Activated CD4-positive, CD25-positive, alpha-beta regulatory T cell treated with anti-CD3 and anti-CD28 coated beads, Interleukin-2, amount 50 U/mL, for 16 hours (primary cell): ENCODE results near the gene MMAB.

Experiments
- DNase-seq: peaks from one replicate; pipeline ENCODE4 v3.0.0-alpha.2; 2020; ENCODE audit warnings: low read depth, low spot score

MMAB gene

DNA sequence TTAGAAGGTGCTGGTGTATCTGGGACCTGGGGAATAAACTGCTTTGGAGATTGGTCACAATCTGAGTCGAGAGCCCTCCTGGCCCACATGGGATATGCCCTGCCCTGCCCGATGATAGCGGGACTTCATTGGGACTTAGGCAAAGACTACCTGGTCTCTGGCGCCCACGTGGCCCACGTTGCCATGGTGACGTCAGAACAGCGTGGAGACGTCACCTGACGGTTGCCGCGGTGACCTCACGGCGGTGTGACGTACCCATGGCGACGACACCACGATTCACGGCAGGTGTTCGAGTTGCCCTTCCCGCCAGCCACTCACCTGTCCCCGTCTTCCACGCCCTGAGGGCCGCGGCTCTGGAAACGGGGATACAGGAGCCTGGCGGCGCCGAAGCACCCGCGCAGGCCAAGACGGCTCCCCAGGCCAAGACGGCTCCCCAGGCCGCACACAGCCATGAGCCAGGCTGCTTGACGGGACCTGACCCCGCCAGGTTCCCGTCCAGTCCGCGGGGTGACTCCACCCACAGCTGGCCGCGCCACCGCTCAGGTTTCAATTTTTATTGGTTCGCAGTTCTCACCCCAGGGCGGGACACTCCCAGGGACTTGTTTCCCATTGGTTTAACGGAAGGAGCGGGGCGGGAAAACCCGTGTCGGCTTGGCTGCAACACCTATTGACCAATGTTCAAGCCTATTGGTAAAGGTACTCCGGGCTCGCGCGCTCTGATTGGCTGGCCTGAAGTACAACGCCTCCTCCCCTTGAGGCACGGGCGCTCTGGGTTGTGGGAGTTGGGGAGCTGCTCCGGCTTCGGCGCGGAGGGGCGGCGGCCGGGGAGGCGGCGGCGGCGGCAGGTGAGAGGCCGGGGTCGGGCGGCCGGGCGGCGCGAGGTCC, at the start of gene MMAB, which contains the start of gene MVK:
Gene MMAB, minus strand, starts transcription at position 476 of the 885 bp plus-strand sequence. Its CDS starts 24 bp downstream, at position 452.
Gene MVK, plus strand, starts transcription at position 766 of the 885 bp plus-strand sequence. CDS start 1,029 bp downstream, outside the sequence.
- DNase-seq: peak; percentile 99

DNA sequence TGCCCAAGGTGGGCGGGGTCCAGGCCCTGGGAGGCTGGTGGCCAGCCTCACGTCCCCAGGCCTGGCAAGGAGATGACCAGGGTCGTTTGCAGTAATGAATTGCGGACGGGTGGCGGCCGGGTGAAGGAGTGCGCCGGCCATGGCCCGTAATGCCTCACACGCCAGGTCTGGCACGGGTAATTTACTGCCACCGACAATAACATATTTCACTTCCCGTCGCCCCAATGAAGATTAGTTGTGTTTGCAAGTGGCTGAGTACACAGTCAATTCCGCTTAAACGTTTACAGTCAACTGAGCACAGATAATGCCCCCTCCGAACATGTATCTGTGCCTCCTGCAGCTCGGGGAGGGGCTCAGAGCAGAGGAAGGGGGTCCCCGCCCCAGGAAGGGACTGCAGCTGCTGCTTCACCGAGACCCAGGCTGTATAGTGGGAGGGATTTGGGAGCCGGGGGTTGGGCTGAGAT, 48.6 kb upstream of the MMAB start:
- no peak for DNase-seq

DNA sequence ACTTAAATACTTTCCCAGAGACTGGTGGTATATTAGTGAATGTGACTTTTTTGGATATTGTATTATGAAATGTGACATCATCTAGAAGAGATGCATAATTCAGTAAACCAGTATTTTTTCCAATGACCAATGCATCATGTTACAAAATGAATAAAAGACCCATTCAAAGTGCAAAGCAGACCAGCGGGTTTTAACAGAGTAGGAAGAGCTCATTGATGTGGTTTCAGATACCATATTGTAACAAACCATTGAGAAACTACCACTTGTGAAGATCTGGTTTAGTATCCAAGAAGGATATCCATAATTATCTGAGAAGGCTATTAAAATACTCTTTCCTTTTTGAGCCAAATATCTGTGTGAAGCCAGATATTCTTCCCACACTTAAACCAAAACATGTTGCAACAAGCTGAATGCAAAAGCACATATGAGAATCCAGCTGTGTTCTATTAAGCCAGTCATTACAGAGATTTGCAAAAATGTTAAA, 47.9 kb upstream of the MMAB start:
- no peak for DNase-seq

DNA sequence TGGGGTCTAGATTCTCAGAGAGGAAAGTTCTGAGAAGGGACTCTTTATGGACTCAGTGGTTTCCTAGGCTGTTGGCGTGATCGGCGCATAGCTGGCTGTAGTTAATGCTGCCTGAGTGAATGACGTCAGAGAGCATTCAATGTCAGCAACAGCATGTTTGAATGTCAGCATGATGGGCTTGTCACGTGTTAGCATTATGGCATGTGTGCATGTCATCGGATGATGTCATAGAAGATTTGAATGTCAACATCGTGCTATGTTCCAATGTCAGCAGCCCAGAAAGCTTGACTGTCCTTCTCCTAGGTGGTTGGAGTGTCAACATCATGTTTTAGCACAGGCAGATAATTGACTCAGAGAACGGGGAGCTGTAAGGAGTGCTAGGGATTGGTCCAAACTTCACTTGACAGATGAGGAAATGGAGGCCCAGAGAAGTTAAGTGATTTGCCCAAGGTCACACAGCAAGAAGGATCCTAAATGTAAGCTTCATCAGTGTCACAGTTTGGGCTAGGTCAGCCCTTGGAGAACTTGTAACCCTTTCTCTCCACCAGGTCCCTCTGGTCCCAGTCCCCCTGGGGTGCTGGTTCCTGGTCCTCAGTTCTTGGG, 45.8 kb upstream of the MMAB start:
- no peak for DNase-seq

DNA sequence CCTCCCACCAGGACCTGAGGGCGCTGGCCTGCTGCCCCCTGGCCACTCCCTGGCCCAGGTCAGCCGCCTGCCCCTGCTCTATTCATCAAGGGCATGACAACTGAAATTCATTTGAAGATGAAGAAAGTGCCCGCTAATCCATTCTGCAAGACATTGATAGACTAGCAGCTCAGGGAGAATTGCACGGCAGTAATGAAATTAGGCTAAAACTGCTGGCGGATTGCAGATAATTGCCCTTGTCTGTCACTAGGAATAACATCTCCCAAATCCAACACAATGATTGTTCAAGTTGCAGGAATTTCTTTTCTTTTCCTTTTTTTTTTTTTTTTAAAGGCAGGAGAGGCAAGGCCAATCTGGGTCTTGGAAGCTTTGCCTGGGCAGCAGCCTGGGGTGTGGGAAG, 44.8 kb upstream of the MMAB start:
- no peak for DNase-seq

DNA sequence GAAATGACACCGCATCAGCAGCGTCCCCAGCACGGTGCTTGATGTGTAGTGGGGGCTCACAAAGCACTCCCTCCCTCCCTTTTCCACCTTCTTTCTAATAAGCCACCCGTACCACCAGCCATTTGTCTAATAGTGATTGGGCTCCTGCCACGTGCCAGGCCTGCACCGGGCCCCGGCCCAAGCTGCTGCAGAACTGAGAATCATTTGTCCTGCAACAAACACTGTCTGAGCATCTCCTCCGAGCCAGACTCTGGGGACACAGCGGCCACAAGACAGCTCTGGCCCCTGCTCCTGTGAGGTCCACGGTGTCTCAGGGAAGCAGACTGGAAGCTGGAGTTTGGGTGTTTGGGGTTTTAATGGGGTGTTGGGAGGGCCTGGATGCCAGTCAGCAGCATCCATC, 44.2 kb upstream of the MMAB start:
- DNase-seq: no peak

DNA sequence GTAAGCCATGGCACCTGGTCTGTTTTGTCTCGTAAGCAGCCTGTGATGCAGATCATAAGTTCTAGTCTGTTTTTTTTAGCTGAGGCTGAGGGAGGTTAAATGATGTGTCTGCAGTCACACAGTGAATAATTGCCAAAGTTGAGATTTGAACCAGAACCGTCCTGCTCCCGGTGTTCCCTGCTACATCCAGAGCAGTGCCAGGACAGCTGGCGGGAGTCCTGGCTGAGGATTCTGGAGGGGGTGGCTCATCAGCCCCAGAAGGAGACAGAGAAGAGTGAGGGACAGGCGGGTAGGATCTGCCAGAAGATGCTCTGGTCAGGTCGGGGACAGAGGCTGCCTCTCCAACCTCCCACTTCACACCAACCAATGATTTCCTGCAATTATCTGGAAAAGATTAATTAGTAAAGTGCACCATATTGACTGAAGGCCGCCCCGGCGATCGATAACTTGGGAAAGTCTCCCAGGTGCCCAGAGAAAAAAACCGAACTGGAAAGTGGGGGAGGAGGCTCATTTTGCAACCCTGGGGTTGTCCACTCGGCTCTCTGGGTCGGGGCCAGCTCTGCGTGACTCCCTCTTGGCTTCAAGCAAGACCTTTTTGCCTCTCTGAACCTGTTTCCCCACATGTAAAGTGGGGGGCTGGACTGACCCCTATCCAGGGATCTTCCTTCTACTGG, 42.4 kb upstream of the MMAB start:
- DNase-seq: no peak

DNA sequence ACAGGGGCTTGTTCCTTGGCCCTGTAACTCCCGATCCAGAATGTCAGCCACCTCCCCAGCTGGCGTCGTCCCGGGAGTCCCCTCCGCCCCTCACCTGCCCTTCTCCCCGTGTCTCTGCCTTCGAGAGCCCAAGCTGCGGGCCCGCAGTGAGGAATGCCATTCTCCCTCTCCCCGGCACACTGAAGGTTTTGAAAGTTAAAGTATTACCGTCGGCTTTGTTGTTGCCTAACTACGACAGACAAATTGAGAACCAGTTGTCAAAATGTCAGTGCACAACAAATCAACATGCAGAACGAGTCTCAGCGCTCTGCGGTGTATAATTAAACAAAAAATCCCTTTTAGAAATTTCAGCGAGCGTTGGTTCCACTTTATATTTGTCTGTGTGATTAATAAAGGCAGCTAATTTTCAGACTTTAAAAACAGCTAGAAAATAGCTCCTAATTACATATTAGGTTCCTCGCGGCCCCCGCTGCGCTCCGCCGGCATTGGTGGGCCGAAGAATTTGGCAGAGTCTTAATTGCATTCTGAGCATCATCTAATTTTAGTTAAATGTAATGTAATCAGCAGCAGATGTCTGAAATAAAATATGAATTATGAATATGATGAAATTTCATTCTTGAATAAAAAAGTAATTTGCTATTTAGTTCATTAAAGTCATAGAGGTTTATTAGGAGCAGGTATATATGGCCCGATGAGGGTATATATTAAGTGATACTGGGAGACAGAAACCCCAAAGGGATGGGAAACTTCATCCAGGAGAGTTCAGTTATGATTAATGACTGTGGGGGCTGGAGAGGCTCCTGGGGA, 40.5 kb upstream of the MMAB start:
- no peak for DNase-seq

DNA sequence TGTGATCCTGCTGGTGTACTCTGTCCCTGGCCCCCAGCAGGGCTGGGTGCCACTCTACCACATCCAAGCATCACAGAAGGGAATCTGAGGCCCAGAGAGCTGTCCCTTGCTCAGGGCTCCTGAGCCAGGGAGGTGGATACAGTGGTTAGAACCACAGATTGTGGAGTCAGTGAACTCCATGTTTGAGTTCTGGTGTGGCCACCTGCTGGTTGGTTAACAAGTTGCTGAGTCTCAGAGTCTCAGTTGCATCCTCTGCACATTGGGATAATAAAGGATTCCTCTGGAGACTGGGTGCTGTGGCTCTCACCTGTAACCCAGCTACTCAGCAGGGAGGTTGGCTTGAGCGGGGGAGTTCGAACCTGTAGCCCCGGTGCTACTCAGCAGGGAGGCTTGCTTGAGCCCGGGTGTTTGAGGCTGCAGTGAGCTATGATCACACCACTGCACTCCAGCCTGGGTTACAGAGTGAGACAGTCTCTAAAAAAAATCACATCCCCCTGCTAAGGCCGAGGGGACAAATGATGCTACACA, 39.7 kb upstream of the MMAB start:
- DNase-seq: no peak

DNA sequence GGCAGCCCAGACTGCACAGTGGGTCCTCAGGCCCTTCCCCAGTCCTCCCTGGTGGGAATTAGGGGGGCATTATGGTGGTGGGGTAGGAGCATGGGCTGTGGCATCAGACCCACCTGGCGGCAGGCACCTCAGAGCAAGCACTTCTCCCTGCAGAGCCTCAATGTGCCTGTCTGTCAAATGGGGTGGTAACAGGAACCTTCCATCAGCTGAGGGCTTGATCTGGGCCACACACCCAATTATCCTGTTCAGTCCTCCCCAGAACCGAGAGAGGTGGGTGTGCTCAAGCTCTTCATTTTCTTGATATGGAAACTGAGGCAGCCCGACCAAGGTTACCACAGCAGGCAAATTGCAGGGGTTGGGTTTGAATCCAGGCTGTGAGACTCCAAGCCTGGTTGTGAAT, 38.7 kb upstream of the MMAB start:
- no peak for DNase-seq

DNA sequence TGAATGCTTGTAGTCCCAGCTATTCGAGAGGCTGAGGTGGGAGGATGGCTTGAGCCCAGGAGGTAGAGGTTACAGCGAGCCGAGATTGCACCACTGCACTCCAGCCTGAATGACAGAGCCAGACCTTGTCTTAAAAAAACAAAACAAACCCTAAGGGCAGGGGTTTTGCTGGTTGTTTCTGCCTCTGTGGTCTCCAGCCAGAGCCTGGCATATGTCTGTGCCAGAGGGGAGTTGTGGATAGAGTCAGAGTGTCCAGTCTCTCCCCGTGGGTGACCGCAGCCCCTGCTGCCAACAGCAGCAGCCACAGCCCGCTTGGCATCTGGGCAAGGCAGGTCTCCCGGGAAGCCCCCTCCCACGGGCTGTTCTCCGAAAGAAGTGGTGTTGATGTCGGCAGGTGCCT, 37.9 kb upstream of the MMAB start:
- DNase-seq: no peak

DNA sequence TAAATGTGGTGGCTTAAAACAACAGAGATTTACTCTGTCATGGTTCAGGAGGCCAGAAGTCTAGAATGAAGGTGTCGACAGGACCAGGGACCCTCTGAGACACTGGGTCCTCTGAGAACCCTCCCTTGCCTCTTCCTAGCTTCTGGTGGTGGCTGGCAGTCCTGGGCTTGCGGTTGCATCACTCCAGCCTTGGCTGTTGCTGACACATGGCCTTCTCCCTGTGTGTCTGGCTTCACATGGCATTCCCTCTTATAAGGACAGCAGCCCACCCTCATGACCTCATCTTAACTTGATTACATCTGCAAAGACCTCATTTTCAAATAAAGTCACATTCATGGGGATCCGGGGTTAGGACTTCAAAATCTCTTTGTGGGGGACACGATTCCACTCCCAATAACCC, 37.2 kb upstream of the MMAB start:
- no peak for DNase-seq

DNA sequence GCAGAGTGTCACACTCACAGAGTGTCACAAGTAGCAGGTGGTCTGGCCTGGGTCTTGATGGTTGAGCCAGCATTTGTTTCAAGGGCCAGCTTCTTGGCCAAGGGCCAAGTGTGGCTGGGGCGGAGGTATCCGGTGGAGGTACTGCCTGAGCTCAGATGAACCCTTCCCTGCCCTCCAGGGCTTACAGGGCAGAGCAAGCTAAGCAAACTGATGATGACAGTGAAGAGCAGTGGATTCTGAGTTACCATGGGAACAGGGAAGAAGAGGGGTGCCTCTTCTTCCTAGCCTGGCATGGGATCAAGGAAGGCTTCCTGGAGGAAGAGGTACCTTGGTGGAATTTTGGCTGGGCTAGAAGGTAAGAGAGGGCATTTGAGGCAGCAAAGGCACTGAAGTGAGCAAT, 36.0 kb upstream of the MMAB start:
- DNase-seq: no peak

DNA sequence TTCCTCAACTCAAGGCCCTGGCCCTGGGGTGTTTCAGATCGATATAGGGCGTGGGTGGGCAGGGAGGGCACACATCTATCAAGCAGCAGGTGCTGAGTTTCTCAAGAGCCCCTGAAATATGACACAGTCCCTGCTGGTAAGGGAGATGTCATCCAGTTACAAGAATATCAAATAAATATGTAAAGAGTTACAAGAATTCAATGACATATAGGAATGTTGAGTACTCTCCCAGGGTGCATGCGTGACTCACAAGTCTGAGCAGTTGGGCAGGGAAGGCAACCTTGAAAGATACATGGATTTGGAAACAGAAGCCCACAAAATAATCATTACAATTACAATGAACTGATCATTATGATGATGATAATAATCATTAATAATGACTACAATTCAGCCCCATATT, 35.5 kb upstream of the MMAB start:
- DNase-seq: no peak

DNA sequence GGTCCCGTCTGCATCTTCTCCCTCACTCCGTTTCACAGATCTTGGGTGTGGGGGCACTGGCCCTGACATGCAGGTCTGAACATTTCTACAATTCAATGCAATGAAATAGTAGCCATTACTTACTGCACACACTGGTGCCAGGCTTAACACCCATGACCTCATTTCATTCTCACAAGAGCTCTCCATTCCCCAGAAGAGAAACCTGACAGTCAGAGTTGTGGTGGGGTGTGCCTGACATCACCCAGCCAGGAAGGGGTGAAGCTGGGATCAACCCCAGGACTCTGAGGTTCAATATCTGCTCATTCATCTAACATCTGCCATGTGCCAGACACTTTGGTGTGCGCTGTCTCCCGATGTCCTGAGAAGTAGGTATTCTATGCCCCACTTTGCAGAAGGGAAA, 35.0 kb upstream of the MMAB start:
- DNase-seq: no peak

DNA sequence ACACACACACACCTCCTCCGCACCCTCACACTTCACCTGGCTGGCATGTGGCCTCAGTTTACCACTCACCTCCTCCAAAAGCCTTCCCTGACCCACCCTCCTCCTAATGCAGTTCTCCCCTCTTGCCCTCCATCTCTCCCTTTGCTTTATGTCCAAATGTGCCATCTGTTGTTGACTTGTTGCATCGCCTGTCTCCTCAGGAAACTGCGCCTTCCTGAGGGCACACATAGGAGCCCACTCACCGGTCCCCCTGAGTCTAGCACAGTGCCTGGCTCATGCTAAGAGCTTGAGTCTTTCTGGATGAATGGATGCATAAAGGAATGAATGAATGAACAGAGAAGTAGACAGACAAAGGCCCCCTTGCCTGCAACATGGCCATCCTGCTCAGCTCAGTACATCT, 34.3 kb upstream of the MMAB start:
- DNase-seq: no peak

DNA sequence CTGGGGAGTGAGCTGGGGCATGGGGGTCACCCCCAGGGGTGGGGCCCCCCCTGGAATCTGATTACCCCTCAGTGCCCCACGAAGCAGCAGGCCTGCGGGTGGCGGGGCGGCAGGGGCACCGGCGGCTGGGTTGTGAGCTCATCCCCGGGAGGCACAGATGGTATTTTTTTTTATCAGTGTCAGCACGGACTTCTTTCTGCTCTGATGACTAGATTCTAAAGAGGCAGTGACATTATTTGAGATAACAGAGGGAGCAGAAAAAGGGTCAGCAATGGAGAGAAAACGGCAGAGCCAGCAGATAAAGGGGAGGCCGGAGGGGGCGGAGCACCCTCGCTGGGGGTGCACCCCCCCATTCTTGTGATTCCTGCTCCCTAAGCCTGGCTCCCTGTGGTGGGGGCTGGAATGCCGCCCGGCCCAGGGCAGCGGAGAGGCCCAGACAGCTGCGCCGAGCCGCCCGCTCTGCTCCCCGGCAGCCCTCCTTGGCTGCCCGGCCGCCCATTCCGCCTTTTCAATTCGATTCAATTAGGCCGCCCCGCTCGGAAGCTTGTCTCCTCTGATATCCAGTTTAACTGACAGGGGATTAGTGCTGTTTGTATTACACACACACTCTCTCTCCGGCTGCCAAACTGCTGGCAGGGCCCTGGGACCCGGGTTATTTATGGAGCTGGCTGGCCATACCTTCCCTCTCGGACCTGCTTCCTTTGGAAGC, 33.2 kb upstream of the MMAB start:
- no peak for DNase-seq

DNA sequence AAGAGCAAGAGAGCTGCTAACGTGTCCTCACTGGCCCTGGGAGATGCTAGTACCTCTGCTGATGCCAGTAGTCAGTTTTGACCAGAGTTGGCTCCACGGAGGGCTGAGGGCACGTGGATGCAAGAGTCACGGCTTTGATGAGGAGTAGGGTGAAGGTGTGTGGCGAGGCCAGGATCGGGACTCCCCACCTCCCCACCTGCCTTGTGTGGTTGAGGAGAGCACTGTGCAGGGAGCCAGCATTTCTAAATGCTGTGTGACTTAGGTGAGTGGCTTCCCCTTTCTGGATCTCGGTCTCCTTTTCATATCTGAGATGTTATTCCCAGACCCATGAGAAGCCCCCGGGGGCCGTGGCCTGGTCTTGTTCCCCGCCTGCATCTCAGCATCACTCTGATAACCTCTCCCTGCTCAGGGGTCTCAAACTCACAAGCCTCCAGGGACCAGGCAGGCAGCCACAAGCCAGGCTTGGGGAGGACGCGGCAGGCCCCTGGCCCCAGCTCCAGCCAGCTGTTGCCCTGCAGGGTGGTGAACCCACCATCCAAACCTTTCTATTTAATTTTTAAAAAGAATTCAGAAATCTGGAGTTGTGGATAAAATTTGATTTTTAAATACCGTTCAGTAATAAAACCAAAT, 32.4 kb upstream of the MMAB start:
- no peak for DNase-seq

DNA sequence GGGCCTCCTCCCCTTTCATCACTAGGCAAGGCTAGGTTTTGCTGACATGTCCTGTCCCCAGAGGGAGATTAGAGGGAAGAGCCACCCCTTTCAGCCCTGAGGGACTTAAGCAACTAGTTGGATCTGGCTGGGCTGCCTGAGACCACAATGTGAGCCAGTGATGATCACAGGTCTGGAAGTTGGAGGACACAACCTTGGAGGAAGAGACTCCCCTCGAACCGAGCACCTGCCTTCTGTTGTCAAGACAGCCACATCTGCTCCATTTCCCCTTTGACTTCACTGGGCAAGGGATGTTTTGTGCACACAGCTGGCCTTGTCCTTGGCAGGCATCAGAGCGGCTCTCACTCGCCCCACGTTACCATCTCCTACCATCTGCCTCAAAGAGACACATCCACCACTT, 31.7 kb upstream of the MMAB start:
- DNase-seq: no peak

DNA sequence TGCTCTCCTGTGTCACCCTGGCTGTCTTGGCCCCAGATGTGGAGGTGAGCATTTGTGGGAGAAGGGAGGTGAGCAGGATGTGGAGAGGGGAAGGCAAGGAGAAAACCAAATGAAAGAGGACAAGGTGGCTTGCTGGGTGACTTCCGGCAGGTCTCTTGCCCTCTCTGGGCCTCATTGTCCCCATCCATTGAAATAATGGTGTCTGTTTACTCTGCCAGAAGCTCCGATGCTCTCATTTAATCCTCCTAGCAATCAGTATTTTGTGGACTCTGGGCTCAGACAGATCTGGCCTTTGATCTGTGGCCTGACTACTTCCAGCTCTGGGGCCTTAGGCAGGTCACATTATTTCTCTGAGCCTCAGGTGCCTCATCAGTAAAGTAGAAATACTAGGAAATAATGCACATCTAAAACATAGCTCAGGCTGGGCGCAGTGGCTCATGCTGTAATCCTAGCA, 30.9 kb upstream of the MMAB start:
- DNase-seq: no peak
